Upper lobe of left lung (tissue), 4 donors: ENCODE measurements around the gene NVL.

ENCODE experiments used
- EP300 ChIP-seq, 4 donors: sonication (generic); formaldehyde crosslinking; IDR thresholded peaks; one replicate each; pipeline ENCODE4 v1.5.1; 2017; ENCODE audit warnings: antibody characterized with exemption in 4 of 4, control low read depth in 2 of 4
- TF ChIP-seq, protein P1 (sequence below), 6 experiments: fragments of 450-650 bp in 4 of 6; fragments of 200-600 bp in 2 of 6; sonication (generic) in 2 of 6; IDR thresholded peaks; one replicate each; pipeline ENCODE4 v1.5.1; 2016 to 2019; ENCODE audit warnings: antibody characterized with exemption in 6 of 6

GRCh38 chr1:224300346-224300745, 29.6 kb downstream of the NVL start:
- TF ChIP-seq, protein P1, sequence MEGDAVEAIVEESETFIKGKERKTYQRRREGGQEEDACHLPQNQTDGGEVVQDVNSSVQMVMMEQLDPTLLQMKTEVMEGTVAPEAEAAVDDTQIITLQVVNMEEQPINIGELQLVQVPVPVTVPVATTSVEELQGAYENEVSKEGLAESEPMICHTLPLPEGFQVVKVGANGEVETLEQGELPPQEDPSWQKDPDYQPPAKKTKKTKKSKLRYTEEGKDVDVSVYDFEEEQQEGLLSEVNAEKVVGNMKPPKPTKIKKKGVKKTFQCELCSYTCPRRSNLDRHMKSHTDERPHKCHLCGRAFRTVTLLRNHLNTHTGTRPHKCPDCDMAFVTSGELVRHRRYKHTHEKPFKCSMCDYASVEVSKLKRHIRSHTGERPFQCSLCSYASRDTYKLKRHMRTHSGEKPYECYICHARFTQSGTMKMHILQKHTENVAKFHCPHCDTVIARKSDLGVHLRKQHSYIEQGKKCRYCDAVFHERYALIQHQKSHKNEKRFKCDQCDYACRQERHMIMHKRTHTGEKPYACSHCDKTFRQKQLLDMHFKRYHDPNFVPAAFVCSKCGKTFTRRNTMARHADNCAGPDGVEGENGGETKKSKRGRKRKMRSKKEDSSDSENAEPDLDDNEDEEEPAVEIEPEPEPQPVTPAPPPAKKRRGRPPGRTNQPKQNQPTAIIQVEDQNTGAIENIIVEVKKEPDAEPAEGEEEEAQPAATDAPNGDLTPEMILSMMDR (IDR thresholded peaks at IDR 0.05) = no peak
- TF ChIP-seq EP300 (IDR thresholded peaks at IDR 0.05) = no peak
